Fibroblast of lung (primary cell): ENCODE results near the gene F2R.
"Not testable (repeated sequence)": the region's sequence is repeated elsewhere in the genome, so short reads cannot be mapped to it uniquely, and the experiment has no call there.

Experiments used
- EZH2 ChIP-seq: IDR thresholded peaks from 2 replicates; pipeline ENCODE4 v1.5.1; 2012; ENCODE audit warnings: low read length, control low read depth, mild to moderate bottlenecking; ENCODE audit errors: missing control alignments
- TF ChIP-seq, protein P1 (sequence below), 2 donors: IDR thresholded peaks in 1 of 2; conservative IDR thresholded peaks in 1 of 2; 1 replicate in 1 of 2; 2 replicates in 1 of 2; pipeline ENCODE4 v1.5.1; 2011 to 2012; ENCODE audit warnings: low read length in 2 of 2, control low read depth in 1 of 2, inconsistent platforms in 1 of 2, low read depth in 1 of 2, mild to moderate bottlenecking in 1 of 2

DNA sequence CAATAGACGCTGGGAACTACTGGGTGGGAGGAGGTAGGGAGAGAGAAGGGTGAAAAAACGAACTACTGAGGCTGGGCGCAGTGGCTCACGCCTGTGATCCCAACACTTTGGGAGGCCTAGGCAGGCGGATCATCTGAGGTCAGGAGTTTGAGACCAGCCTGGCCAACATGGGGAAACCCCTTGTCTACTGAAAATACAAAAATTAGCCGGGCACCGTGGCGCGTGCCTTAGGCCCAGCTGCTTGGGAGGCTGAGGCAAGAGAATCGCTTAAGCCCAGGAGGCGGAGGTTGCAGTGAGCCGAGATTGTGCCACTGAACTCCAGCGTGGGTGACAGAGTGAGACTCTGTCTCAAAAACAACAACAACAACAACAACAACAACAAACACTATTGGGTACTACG, 55.1 kb downstream of the F2R start:
- TF ChIP-seq, protein P1, sequence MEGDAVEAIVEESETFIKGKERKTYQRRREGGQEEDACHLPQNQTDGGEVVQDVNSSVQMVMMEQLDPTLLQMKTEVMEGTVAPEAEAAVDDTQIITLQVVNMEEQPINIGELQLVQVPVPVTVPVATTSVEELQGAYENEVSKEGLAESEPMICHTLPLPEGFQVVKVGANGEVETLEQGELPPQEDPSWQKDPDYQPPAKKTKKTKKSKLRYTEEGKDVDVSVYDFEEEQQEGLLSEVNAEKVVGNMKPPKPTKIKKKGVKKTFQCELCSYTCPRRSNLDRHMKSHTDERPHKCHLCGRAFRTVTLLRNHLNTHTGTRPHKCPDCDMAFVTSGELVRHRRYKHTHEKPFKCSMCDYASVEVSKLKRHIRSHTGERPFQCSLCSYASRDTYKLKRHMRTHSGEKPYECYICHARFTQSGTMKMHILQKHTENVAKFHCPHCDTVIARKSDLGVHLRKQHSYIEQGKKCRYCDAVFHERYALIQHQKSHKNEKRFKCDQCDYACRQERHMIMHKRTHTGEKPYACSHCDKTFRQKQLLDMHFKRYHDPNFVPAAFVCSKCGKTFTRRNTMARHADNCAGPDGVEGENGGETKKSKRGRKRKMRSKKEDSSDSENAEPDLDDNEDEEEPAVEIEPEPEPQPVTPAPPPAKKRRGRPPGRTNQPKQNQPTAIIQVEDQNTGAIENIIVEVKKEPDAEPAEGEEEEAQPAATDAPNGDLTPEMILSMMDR (conservative IDR thresholded peaks at IDR 0.05 in 1 of 2, IDR thresholded peaks at IDR 0.05 in 1 of 2; ENCODE audit: low read depth in 1 of 2, low read length in 2 of 2) = not testable (repeated sequence)
- not testable (repeated sequence) for TF ChIP-seq EZH2
